Lower lobe of right lung (tissue), 2 donors: Measurements from ENCODE around the gene DNAJC1. TPM values are rescaled to one million over a fixed set of nuclear protein-coding genes. Genes with fewer than 3 reads are reported as not detected.

Experiments
- ATAC-seq, 2 donors: fragments of 200-7000 bp; cut with Tn5 transposase; one replicate each; pipeline ENCODE4 v1.9.1; 2020 to 2022; ENCODE audit warnings: mild to moderate bottlenecking in 2 of 2, moderate library complexity in 2 of 2
- DNase-seq: peaks from one replicate; pipeline ENCODE4 v3.0.0-alpha.2; 2020
- H3K27ac ChIP-seq: fragments of 200-600 bp; one replicate; pipeline ENCODE4 v1.8.0; 2022
- H3K27me3 ChIP-seq: fragments of 200-600 bp; one replicate; pipeline ENCODE4 v1.8.0; 2022; ENCODE audit warnings: low read depth
- H3K36me3 ChIP-seq: fragments of 200-600 bp; one replicate; pipeline ENCODE4 v1.8.0; 2022; ENCODE audit warnings: mild to moderate bottlenecking
- H3K4me1 ChIP-seq: fragments of 200-600 bp; one replicate; pipeline ENCODE4 v1.8.0; 2022
- H3K4me3 ChIP-seq: fragments of 200-600 bp; one replicate; pipeline ENCODE4 v1.8.0; 2022; ENCODE audit warnings: mild to moderate bottlenecking
- H3K9me3 ChIP-seq: fragments of 200-600 bp; one replicate; pipeline ENCODE4 v1.8.0; 2022
- CTCF ChIP-seq: fragments of 200-600 bp; IDR thresholded peaks from one replicate; pipeline ENCODE4 v1.8.0; 2022; ENCODE audit warnings: antibody characterized with exemption, mild to moderate bottlenecking
- intact Hi-C: fragments of 100-400 bp; cut with DNase I; formaldehyde crosslinking; loops from one replicate; pipeline ENCODE4 v1.11.0; 2022
- total RNA-seq: library from RNA; stranded (reverse); fragmentation: NEBNext Ultra II Directional; extraction: Animal tissue kit (Norgen Biotek cat#: 25700); gene quantifications from one replicate; pipeline ENCODE4 v1.2.1, GENCODE V29; 2021
- donor health status: DM: no; HTN: yes; CAD: no; lungs with severe emphysema.

Gene DNAJC1
- total RNA-seq, 1 donor from 2014 or later: 32.5 TPM

GRCh38 chr10:21991785-21992184 is 11.7 kb downstream of the DNAJC1 start:
- no peak overlapping the region for H3K4me3 ChIP-seq
- intact Hi-C loops: loop anchor here (10.0 kb wide), 1 partner anchor 313 kb away; no protein-coding TSS in a partner anchor
- ATAC-seq (no peak), DNase-seq (no peak)
- no peak overlapping the region for H3K27ac ChIP-seq
- H3K9me3 ChIP-seq: no peaks in the 10 kb centered on the region
- H3K4me1 ChIP-seq: peaks cover 7% of the 10 kb centered on the region
- TF ChIP-seq CTCF: no peak
- no peaks in the 10 kb centered on the region for H3K27me3 ChIP-seq
- no peaks in the 10 kb centered on the region for H3K36me3 ChIP-seq

GRCh38 chr10:21990449-21990848 is 13.1 kb downstream of the DNAJC1 start:
- intact Hi-C loops: loop anchor here (10.0 kb wide), 1 partner anchor 314 kb away; no protein-coding TSS in a partner anchor
- Histone ChIP-seq H3K4me1 (peaks cover 5% of the 10 kb centered on the region), H3K27ac (no peak overlapping the region), H3K9me3 (no peaks in the 10 kb centered on the region), H3K36me3 (no peaks in the 10 kb centered on the region), H3K27me3 (no peaks in the 10 kb centered on the region), H3K4me3 (no peak overlapping the region)
- DNase-seq (no peak), ATAC-seq (no peak)
- no peak for TF ChIP-seq CTCF

GRCh38 chr10:21989453-21990154 is 13.9 kb downstream of the DNAJC1 start:
- no peaks in the 10 kb centered on the region for H3K27me3 ChIP-seq
- no peak overlapping the region for H3K4me3 ChIP-seq
- intact Hi-C loops: loop anchor here (10.0 kb wide), 1 partner anchor 315 kb away; no protein-coding TSS in a partner anchor
- DNase-seq (peak; percentile 53), ATAC-seq (peak; percentile 86 to 90)
- TF ChIP-seq CTCF: peak; percentile 56
- no peaks in the 10 kb centered on the region for H3K9me3 ChIP-seq
- no peak overlapping the region for H3K27ac ChIP-seq
- no peaks in the 10 kb centered on the region for H3K4me1 ChIP-seq
- H3K36me3 ChIP-seq: no peaks in the 10 kb centered on the region

- DNase-seq: no peak
- intact Hi-C loops: no loop called here
- Histone ChIP-seq H3K4me1 (no peaks in the 10 kb centered on the region), H3K9me3 (no peaks in the 10 kb centered on the region), H3K27me3 (no peaks in the 10 kb centered on the region), H3K36me3 (no peaks in the 10 kb centered on the region), H3K4me3 (no peak overlapping the region), H3K27ac (no peak overlapping the region)
- TF ChIP-seq CTCF: no peak
- no peak for ATAC-seq
These were observed 18.0 kb downstream of the DNAJC1 start for GRCh38 chr10:21985541-21985940.

GRCh38 chr10:21981118-21981517 is 22.4 kb downstream of the DNAJC1 start:
- DNase-seq (no peak), ATAC-seq (no peak)
- no peaks in the 10 kb centered on the region for H3K36me3 ChIP-seq
- no peaks in the 10 kb centered on the region for H3K27me3 ChIP-seq
- TF ChIP-seq CTCF: no peak
- no peaks in the 10 kb centered on the region for H3K9me3 ChIP-seq
- H3K4me3 ChIP-seq: no peak overlapping the region
- H3K4me1 ChIP-seq: peaks cover 6% of the 10 kb centered on the region
- no peak overlapping the region for H3K27ac ChIP-seq
- intact Hi-C loops: no loop called here
